WTC11 (cell line): Measurements from ENCODE around the gene PSAT1. TPM values are rescaled to one million over a fixed set of nuclear protein-coding genes. Genes with fewer than 3 reads are reported as not detected.

Experiments used
- ATAC-seq: fragments of 200-7000 bp; cut with Tn5 transposase; 2 replicates; pipeline ENCODE4 v1.10.0; 2021; ENCODE audit warnings: mild to moderate bottlenecking, moderate library complexity
- CTCF ChIA-PET: fragments of 300-600 bp; sonication (Branson Sonifier 250); formaldehyde crosslinking; loops from one replicate; lab custom pipeline; 2021; ENCODE audit warnings: antibody characterized with exemption; lab: Charles Lee
- POLR2A ChIA-PET: fragments of 350-600 bp; sonication (Branson Sonifier 250); formaldehyde crosslinking; loops from one replicate; lab custom pipeline; 2021; ENCODE audit warnings: antibody characterized with exemption; lab: Charles Lee
- DNase-seq: peaks from one replicate; pipeline ENCODE4 v3.0.0; 2021; ENCODE audit warnings: low spot score
- H3K27ac Mint-ChIP-seq: 2 replicates; pipeline ENCODE4 v1.8.0; 2021; ENCODE audit warnings: mixed read lengths
- H3K27me3 Mint-ChIP-seq: 2 replicates; pipeline ENCODE4 v1.8.0; 2021; ENCODE audit warnings: low read depth, mild to moderate bottlenecking, moderate library complexity, mixed read lengths
- H3K36me3 Mint-ChIP-seq: 2 replicates; pipeline ENCODE4 v1.8.0; 2021; ENCODE audit warnings: mixed read lengths
- H3K4me1 Mint-ChIP-seq: 2 replicates; pipeline ENCODE4 v1.8.0; 2022; ENCODE audit warnings: mixed read lengths
- H3K4me3 Mint-ChIP-seq: 2 replicates; pipeline ENCODE4 v1.8.0; 2021; ENCODE audit warnings: mild to moderate bottlenecking, moderate library complexity, mixed read lengths
- H3K9me3 Mint-ChIP-seq: 2 replicates; pipeline ENCODE4 v1.8.0; 2021; ENCODE audit warnings: mixed read lengths
- CREM ChIP-seq: sonication (generic); formaldehyde crosslinking; IDR thresholded peaks from 2 replicates; pipeline ENCODE4 v1.8.1; 2022; ENCODE audit warnings: mild to moderate bottlenecking, missing genetic modification reagents, moderate library complexity
- FOXK1 ChIP-seq: sonication (generic); formaldehyde crosslinking; IDR thresholded peaks from 2 replicates; pipeline ENCODE4 v1.8.0; 2022; ENCODE audit warnings: mild to moderate bottlenecking, moderate library complexity, missing genetic modification reagents
- FOXP1 ChIP-seq: sonication (generic); formaldehyde crosslinking; IDR thresholded peaks from 2 replicates; pipeline ENCODE4 v1.8.0; 2022; ENCODE audit warnings: missing genetic modification reagents, mild to moderate bottlenecking, moderate library complexity, borderline replicate concordance
- MXD4 ChIP-seq: fragments of 250-450 bp; sonication (Bioruptor Pico); IDR thresholded peaks from 2 replicates; pipeline ENCODE4 v1.8.0; 2021; ENCODE audit warnings: mild to moderate bottlenecking, moderate library complexity, borderline replicate concordance
- NFYB ChIP-seq: sonication (generic); formaldehyde crosslinking; conservative IDR thresholded peaks from 2 replicates; pipeline ENCODE4 v1.8.0; 2022; ENCODE audit warnings: low read depth, missing genetic modification reagents
- PREB ChIP-seq: sonication (generic); formaldehyde crosslinking; IDR thresholded peaks from 2 replicates; pipeline ENCODE4 v1.8.1; 2022; ENCODE audit warnings: mild to moderate bottlenecking, missing genetic modification reagents, moderate library complexity, borderline replicate concordance
- ZNF121 ChIP-seq: sonication (generic); formaldehyde crosslinking; IDR thresholded peaks from 2 replicates; pipeline ENCODE4 v1.8.0; 2023; ENCODE audit warnings: missing genetic modification reagents
- ZNF317 ChIP-seq: sonication (generic); formaldehyde crosslinking; IDR thresholded peaks from 2 replicates; pipeline ENCODE4 v1.8.1; 2023; ENCODE audit warnings: low read depth, mild to moderate bottlenecking, moderate library complexity, missing genetic modification reagents, borderline replicate concordance
- ZNF396 ChIP-seq: fragments of 250-450 bp; sonication (Bioruptor Pico); IDR thresholded peaks from 2 replicates; pipeline ENCODE4 v1.8.0; 2021; ENCODE audit warnings: mild to moderate bottlenecking, moderate library complexity, borderline replicate concordance
- total RNA-seq: library from RNA; stranded (reverse); gene quantifications from 3 replicates; pipeline ENCODE4 v1.2.3, GENCODE V29; 2021
- TF ChIP-seq, protein P1 (sequence below): sonication (generic); formaldehyde crosslinking; IDR thresholded peaks from 2 replicates; pipeline ENCODE4 v1.8.0; 2023; ENCODE audit warnings: missing genetic modification reagents, mild to moderate bottlenecking, borderline replicate concordance
- TF ChIP-seq, protein P2 (sequence below): sonication (generic); formaldehyde crosslinking; IDR thresholded peaks from 2 replicates; pipeline ENCODE4 v1.8.0; 2022; ENCODE audit warnings: mild to moderate bottlenecking, missing genetic modification reagents
- TF ChIP-seq, protein P3 (sequence below): fragments of 250-450 bp; sonication (Bioruptor Pico); IDR thresholded peaks from 2 replicates; pipeline ENCODE4 v2.1.2; 2022; ENCODE audit warnings: mild to moderate bottlenecking, moderate library complexity
- TF ChIP-seq, protein P4 (sequence below): sonication (generic); formaldehyde crosslinking; IDR thresholded peaks from 2 replicates; pipeline ENCODE4 v1.8.1; 2022; ENCODE audit warnings: low read depth, mild to moderate bottlenecking, moderate library complexity, missing genetic modification reagents, borderline replicate concordance
- TF ChIP-seq, protein P5 (sequence below): sonication (generic); formaldehyde crosslinking; IDR thresholded peaks from 2 replicates; pipeline ENCODE4 v1.8.1; 2022; ENCODE audit warnings: missing genetic modification reagents, borderline replicate concordance
- TF ChIP-seq, protein P6 (sequence below): fragments of 250-450 bp; sonication (Bioruptor Pico); IDR thresholded peaks from 2 replicates; pipeline ENCODE4 v1.9.0; 2021; ENCODE audit warnings: mild to moderate bottlenecking, borderline replicate concordance

Gene PSAT1
- total RNA-seq, 1 experiment from 2014 or later, result 240 TPM

DNA sequence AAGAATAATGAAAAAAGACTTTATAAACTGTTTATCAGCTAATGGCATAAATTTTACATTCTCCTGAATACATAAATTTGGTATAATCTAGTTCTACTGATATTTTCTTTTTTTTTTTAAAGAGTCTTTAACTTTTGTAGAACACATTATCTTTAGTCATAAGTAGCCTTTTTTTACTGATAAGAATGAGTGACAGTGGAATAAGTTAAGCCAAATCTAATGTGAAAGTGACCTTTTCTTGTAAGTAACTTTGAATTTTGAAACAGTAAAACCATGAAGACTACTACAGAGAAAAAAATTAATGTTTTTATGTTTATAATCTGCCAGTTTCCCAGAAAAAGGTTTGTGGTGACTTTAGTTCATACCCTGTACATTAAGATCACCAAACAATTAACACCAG is 47.4 kb upstream of the PSAT1 start:
- peaks cover 28% of the 10 kb centered on the region for H3K36me3 Mint-ChIP-seq
- ATAC-seq, result no peak

More for the DNA sequence above, 47.4 kb upstream of the PSAT1 start:
- POLR2A ChIA-PET, result no interaction called here
- CTCF ChIA-PET, result interaction anchor here (1.0 kb wide), 1 partner anchor 12 kb away, joined by 3 read pairs; no protein-coding TSS in a partner anchor
- Mint-ChIP-seq H3K4me1 (no peaks in the 10 kb centered on the region), H3K9me3 (no peaks in the 10 kb centered on the region), H3K27ac (no peak overlapping the region), H3K4me3 (no peak overlapping the region), H3K27me3 (no peaks in the 10 kb centered on the region)
- no peak for DNase-seq
- TF ChIP-seq, protein P1, sequence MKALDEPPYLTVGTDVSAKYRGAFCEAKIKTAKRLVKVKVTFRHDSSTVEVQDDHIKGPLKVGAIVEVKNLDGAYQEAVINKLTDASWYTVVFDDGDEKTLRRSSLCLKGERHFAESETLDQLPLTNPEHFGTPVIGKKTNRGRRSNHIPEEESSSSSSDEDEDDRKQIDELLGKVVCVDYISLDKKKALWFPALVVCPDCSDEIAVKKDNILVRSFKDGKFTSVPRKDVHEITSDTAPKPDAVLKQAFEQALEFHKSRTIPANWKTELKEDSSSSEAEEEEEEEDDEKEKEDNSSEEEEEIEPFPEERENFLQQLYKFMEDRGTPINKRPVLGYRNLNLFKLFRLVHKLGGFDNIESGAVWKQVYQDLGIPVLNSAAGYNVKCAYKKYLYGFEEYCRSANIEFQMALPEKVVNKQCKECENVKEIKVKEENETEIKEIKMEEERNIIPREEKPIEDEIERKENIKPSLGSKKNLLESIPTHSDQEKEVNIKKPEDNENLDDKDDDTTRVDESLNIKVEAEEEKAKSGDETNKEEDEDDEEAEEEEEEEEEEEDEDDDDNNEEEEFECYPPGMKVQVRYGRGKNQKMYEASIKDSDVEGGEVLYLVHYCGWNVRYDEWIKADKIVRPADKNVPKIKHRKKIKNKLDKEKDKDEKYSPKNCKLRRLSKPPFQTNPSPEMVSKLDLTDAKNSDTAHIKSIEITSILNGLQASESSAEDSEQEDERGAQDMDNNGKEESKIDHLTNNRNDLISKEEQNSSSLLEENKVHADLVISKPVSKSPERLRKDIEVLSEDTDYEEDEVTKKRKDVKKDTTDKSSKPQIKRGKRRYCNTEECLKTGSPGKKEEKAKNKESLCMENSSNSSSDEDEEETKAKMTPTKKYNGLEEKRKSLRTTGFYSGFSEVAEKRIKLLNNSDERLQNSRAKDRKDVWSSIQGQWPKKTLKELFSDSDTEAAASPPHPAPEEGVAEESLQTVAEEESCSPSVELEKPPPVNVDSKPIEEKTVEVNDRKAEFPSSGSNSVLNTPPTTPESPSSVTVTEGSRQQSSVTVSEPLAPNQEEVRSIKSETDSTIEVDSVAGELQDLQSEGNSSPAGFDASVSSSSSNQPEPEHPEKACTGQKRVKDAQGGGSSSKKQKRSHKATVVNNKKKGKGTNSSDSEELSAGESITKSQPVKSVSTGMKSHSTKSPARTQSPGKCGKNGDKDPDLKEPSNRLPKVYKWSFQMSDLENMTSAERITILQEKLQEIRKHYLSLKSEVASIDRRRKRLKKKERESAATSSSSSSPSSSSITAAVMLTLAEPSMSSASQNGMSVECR, result no peak
- no peak for TF ChIP-seq PREB (CRISPR knock-in tag)
- no peak for TF ChIP-seq FOXP1
- TF ChIP-seq, protein P2, sequence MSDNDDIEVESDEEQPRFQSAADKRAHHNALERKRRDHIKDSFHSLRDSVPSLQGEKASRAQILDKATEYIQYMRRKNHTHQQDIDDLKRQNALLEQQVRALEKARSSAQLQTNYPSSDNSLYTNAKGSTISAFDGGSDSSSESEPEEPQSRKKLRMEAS (CRISPR knock-in tag), result no peak
- no peak for TF ChIP-seq ZNF317 (CRISPR knock-in tag)
- no peak for TF ChIP-seq FOXK1 (CRISPR knock-in tag)
- no peak for TF ChIP-seq CREM
- TF ChIP-seq, protein P3, sequence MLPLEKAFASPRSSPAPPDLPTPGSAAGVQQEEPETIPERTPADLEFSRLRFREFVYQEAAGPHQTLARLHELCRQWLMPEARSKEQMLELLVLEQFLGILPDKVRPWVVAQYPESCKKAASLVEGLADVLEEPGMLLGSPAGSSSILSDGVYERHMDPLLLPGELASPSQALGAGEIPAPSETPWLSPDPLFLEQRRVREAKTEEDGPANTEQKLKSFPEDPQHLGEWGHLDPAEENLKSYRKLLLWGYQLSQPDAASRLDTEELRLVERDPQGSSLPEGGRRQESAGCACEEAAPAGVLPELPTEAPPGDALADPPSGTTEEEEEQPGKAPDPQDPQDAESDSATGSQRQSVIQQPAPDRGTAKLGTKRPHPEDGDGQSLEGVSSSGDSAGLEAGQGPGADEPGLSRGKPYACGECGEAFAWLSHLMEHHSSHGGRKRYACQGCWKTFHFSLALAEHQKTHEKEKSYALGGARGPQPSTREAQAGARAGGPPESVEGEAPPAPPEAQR, result no peak
- TF ChIP-seq NFYB (CRISPR knock-in tag), result no peak
- TF ChIP-seq, protein P4, sequence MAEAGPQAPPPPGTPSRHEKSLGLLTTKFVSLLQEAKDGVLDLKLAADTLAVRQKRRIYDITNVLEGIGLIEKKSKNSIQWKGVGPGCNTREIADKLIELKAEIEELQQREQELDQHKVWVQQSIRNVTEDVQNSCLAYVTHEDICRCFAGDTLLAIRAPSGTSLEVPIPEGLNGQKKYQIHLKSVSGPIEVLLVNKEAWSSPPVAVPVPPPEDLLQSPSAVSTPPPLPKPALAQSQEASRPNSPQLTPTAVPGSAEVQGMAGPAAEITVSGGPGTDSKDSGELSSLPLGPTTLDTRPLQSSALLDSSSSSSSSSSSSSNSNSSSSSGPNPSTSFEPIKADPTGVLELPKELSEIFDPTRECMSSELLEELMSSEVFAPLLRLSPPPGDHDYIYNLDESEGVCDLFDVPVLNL (CRISPR knock-in tag), result no peak
- no peak for TF ChIP-seq MXD4 (CRISPR knock-in tag)
- TF ChIP-seq, protein P5, sequence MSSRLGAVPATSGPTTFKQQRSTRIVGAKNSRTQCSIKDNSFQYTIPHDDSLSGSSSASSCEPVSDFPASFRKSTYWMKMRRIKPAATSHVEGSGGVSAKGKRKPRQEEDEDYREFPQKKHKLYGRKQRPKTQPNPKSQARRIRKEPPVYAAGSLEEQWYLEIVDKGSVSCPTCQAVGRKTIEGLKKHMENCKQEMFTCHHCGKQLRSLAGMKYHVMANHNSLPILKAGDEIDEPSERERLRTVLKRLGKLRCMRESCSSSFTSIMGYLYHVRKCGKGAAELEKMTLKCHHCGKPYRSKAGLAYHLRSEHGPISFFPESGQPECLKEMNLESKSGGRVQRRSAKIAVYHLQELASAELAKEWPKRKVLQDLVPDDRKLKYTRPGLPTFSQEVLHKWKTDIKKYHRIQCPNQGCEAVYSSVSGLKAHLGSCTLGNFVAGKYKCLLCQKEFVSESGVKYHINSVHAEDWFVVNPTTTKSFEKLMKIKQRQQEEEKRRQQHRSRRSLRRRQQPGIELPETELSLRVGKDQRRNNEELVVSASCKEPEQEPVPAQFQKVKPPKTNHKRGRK (CRISPR knock-in tag), result no peak
- TF ChIP-seq ZNF121 (CRISPR knock-in tag), result no peak
- TF ChIP-seq, protein P6, sequence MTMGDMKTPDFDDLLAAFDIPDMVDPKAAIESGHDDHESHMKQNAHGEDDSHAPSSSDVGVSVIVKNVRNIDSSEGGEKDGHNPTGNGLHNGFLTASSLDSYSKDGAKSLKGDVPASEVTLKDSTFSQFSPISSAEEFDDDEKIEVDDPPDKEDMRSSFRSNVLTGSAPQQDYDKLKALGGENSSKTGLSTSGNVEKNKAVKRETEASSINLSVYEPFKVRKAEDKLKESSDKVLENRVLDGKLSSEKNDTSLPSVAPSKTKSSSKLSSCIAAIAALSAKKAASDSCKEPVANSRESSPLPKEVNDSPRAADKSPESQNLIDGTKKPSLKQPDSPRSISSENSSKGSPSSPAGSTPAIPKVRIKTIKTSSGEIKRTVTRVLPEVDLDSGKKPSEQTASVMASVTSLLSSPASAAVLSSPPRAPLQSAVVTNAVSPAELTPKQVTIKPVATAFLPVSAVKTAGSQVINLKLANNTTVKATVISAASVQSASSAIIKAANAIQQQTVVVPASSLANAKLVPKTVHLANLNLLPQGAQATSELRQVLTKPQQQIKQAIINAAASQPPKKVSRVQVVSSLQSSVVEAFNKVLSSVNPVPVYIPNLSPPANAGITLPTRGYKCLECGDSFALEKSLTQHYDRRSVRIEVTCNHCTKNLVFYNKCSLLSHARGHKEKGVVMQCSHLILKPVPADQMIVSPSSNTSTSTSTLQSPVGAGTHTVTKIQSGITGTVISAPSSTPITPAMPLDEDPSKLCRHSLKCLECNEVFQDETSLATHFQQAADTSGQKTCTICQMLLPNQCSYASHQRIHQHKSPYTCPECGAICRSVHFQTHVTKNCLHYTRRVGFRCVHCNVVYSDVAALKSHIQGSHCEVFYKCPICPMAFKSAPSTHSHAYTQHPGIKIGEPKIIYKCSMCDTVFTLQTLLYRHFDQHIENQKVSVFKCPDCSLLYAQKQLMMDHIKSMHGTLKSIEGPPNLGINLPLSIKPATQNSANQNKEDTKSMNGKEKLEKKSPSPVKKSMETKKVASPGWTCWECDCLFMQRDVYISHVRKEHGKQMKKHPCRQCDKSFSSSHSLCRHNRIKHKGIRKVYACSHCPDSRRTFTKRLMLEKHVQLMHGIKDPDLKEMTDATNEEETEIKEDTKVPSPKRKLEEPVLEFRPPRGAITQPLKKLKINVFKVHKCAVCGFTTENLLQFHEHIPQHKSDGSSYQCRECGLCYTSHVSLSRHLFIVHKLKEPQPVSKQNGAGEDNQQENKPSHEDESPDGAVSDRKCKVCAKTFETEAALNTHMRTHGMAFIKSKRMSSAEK (CRISPR knock-in tag), result no peak
- TF ChIP-seq ZNF396 (CRISPR knock-in tag), result no peak
- TF ChIP-seq, all 79 proteins: peak for 0
